ENCODE measurements around the gene DENND5B. TPM values are rescaled to one million over a fixed set of nuclear protein-coding genes. Genes with fewer than 3 reads are reported as not detected.

DENND5B gene
- total RNA-seq, 4 donors from 2014 or later = 4.4 to 25.1 (median 16.3) TPM

GRCh38 chr12:31346267-31346666 lies 244.7 kb downstream of the DENND5B start:
- in situ Hi-C loops (cut with MboI; ENCODE audit: low pct_ligation_motif_present in 1 of 4, low pct_unique_long_range_greater_than_20kb in 1 of 4, low sequenced_read_pairs in 3 of 4) = no loop called here
- WGBS, 2 donors (ENCODE audit: low coverage in 1 of 2) = 51 to 60% methylated on average over 8 to 9 of the region's 9 CpGs
- no peak for DNase-seq
- Histone ChIP-seq H3K36me3 (no peaks in the 10 kb centered on the region), H3K9me3 (no peaks in the 10 kb centered on the region), H3K27ac (no peak overlapping the region), H3K4me1 (no peaks in the 10 kb centered on the region), H3K27me3 (no peaks in the 10 kb centered on the region), H3K4me3 (no peak overlapping the region)
- intact Hi-C loops (cut with DNase I; ENCODE audit: low total_unique reads) = no loop called here
- TF ChIP-seq POLR2A (IDR thresholded peaks at IDR 0.05) = no peak
- no peak for TF ChIP-seq POLR2AphosphoS5 (IDR thresholded peaks at IDR 0.05)
- no peak for TF ChIP-seq EP300 (IDR thresholded peaks at IDR 0.05; ENCODE audit: low read depth)
- no peak for TF ChIP-seq CTCF (IDR thresholded peaks at IDR 0.05)

DNA sequence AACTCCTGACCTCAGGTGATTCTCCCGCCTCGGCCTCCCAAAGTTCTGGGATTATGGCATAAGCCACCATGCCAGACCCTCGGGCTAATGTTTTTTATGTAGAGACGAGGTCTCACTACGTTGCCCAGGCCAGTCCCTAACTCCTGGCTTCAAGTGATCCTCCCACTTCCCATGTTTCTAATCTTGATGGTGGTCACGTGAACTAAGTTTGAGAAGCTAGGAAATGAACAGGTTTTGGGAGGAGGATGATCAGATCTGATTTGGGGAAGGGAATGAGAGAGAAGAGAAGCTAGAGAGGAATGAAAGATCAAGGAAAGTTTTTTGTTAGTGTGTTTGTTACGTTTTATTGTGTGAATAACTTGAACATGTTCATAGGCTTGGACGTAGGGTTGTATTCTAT lies 247.8 kb downstream of the DENND5B start:
- in situ Hi-C loops (cut with MboI; ENCODE audit: low pct_ligation_motif_present in 1 of 4, low pct_unique_long_range_greater_than_20kb in 1 of 4, low sequenced_read_pairs in 3 of 4) (no loop called here), intact Hi-C loops (cut with DNase I; ENCODE audit: low total_unique reads) (no loop called here)
- no peaks in the 10 kb centered on the region for H3K27me3 ChIP-seq
- 71 to 89% methylated on average over 6 to 8 of the region's 8 CpGs for WGBS, 2 donors (ENCODE audit: low coverage in 1 of 2)
- no peaks in the 10 kb centered on the region for H3K36me3 ChIP-seq
- no peak overlapping the region for H3K4me3 ChIP-seq
- H3K9me3 ChIP-seq = no peaks in the 10 kb centered on the region
- no peak overlapping the region for H3K27ac ChIP-seq
- TF ChIP-seq CTCF (IDR thresholded peaks at IDR 0.05) = no peak
- TF ChIP-seq EP300 (IDR thresholded peaks at IDR 0.05; ENCODE audit: low read depth) = no peak
- TF ChIP-seq POLR2AphosphoS5 (IDR thresholded peaks at IDR 0.05) = no peak
- TF ChIP-seq POLR2A (IDR thresholded peaks at IDR 0.05) = no peak
- DNase-seq = no peak
- H3K4me1 ChIP-seq = no peaks in the 10 kb centered on the region

DNA sequence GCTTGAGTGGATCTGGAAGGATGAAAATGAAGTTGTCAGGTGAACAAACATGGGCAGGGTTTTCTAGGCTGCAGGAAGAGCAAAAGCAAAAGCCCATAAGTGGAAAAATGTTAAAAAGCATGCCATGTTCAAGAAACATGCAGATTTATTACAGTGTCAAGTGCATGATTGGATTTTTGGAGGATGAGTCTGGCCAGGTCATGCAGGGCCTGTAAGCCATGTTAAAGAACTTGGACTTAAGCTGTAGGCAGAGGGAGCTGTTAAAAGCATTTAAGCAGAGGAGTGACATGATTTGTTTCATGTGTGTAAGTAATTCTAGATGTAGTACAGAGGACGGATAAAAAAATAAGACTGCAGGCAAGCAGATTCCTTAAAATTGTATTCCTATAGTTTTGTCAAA lies 248.7 kb downstream of the DENND5B start:
- H3K4me3 ChIP-seq = no peak overlapping the region
- 70 to 100% methylated on average over 1 of the region's 1 CpG for WGBS, 2 donors (ENCODE audit: low coverage in 1 of 2)
- H3K27ac ChIP-seq = no peak overlapping the region
- H3K27me3 ChIP-seq = no peaks in the 10 kb centered on the region
- no peak for TF ChIP-seq EP300 (IDR thresholded peaks at IDR 0.05; ENCODE audit: low read depth)
- TF ChIP-seq POLR2AphosphoS5 (IDR thresholded peaks at IDR 0.05) = no peak
- TF ChIP-seq POLR2A (IDR thresholded peaks at IDR 0.05) = no peak
- no peak for TF ChIP-seq CTCF (IDR thresholded peaks at IDR 0.05)
- no peak for DNase-seq
- no peaks in the 10 kb centered on the region for H3K4me1 ChIP-seq
- in situ Hi-C loops (cut with MboI; ENCODE audit: low pct_ligation_motif_present in 1 of 4, low pct_unique_long_range_greater_than_20kb in 1 of 4, low sequenced_read_pairs in 3 of 4) (no loop called here), intact Hi-C loops (cut with DNase I; ENCODE audit: low total_unique reads) (no loop called here)
- no peaks in the 10 kb centered on the region for H3K9me3 ChIP-seq
- H3K36me3 ChIP-seq = no peaks in the 10 kb centered on the region

- H3K27me3 ChIP-seq = no peaks in the 10 kb centered on the region
- intact Hi-C loops (cut with DNase I; ENCODE audit: low total_unique reads) (no loop called here), in situ Hi-C loops (cut with MboI; ENCODE audit: low pct_ligation_motif_present in 1 of 4, low pct_unique_long_range_greater_than_20kb in 1 of 4, low sequenced_read_pairs in 3 of 4) (no loop called here)
- WGBS, 2 donors (ENCODE audit: low coverage in 1 of 2) = 75 to 79% methylated on average over 4 to 10 of the region's 10 CpGs
- H3K4me1 ChIP-seq = no peaks in the 10 kb centered on the region
- H3K9me3 ChIP-seq = no peaks in the 10 kb centered on the region
- H3K4me3 ChIP-seq = no peak overlapping the region
- no peak for DNase-seq
- TF ChIP-seq POLR2A (IDR thresholded peaks at IDR 0.05) (no peak), EP300 (IDR thresholded peaks at IDR 0.05; ENCODE audit: low read depth) (no peak), CTCF (IDR thresholded peaks at IDR 0.05) (no peak), POLR2AphosphoS5 (IDR thresholded peaks at IDR 0.05) (no peak)
- no peak overlapping the region for H3K27ac ChIP-seq
- no peaks in the 10 kb centered on the region for H3K36me3 ChIP-seq
These were observed 250.9 kb downstream of the DENND5B start for GRCh38 chr12:31339831-31340622.
